ENCODE data around the gene KRT33A. TPM values are rescaled to one million over a fixed set of nuclear protein-coding genes. Genes with fewer than 3 reads are reported as not detected.
"Not testable (repeated sequence)": the region's sequence is repeated elsewhere in the genome, so short reads cannot be mapped to it uniquely, and the experiment has no call there.

KRT33A gene
- total RNA-seq (not detected), polyA plus RNA-seq (not detected)
- long read RNA-seq, donor 1: 0 reads
- long read RNA-seq, donor 2: 0 reads
- long read RNA-seq, donor 3: 0 reads

GRCh38 chr17:41350381-41350878, at the start of gene KRT33A:
Gene KRT33A, minus strand, starts transcription at chr17:41350828. Its CDS starts 61 bp downstream, at chr17:41350767.
- 85 to 88% methylated on average over 16 of the region's 16 CpGs for WGBS, 2 donors
- not testable (repeated sequence) for H3K4me1 ChIP-seq, DNase-seq, H3K36me3 ChIP-seq, ATAC-seq, H3K4me3 ChIP-seq, H3K27ac ChIP-seq, H3K9me3 ChIP-seq
- peaks cover 0 to 22% (median 9%) of the 10 kb centered on the region in 7 donors for H3K27me3 ChIP-seq
- intact Hi-C loops (cut with DNase I): loop anchor here in 1 of 10 donors (10.0 kb wide), 1 partner anchor 1756 kb away; no protein-coding TSS in a partner anchor

DNA sequence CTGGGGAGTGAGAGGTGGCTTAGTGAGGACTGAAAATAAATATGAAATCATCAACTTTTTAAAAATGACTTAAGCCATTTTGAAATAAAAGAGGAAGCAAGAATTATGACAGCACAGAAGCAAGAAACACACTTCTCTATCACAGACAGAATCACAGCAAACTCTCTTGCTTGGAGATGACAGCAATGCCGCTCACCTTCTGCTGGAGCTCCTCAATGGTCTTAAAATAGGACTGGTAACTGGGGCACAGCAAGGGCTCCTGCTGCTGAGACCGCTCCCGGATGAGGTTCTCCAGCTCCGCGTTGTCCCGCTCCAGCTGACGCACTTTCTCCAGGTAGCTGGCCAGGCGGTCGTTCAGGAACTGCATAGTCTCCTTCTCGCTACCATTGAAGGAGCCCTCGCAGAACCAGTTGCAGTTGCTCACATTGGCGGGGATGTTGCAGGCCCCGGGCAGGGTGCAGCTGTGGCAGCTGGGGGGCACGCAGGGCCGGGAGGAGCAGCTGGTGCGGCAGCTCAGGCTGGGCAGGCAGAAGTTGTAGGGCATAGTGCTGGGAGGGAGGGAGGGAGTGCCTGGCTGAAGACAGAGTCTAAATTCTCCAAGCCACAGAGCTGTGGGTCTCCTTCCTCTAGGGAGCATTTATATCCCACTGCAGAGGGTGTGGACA, 46.5 kb upstream of the KRT33A start, which contains the start of gene KRT31:
TSS of gene KRT31 (minus strand) at position 613 of the 665 bp plus-strand sequence. CDS start at position 544, 69 bp downstream.
- intact Hi-C loops (cut with DNase I): loop anchor here in 1 of 10 donors (10.0 kb wide), 1 partner anchor 58 kb away; no protein-coding TSS in a partner anchor
- ATAC-seq: no peak
- H3K4me3 ChIP-seq: no peak within 1 kb of the TSS

DNA sequence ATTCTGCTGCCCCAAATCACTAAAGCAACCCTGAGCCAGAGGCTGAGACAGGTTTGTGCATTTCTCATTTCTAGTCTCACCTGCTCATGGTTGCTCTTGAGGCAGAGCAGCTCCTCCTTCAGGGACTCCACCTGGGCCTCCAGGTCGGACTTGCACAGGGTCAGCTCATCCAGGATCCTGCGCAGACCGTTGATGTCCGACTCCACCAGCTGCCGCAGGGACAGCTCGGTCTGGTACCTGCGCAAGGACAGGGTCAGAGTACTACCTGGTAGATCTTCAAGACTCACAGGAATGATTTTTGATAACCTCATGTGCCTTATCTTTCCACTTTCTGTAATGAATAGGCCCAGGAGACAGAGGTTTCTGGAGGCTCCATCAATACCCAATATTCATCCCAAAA, 45.7 kb upstream of the KRT33A start:
- Histone ChIP-seq H3K27me3 (peaks cover 0 to 17% (median 0%) of the 10 kb centered on the region in 7 donors), H3K4me3 (no peak overlapping the region), H3K36me3 (no peaks in the 10 kb centered on the region), H3K9me3 (no peaks in the 10 kb centered on the region), H3K4me1 (peaks cover 0 to 16% (median 12%) of the 10 kb centered on the region in 9 donors), H3K27ac (no peak overlapping the region)
- no peak for ATAC-seq
- WGBS, 2 donors: 90 to 94% methylated on average over 7 of the region's 7 CpGs
- intact Hi-C loops (cut with DNase I): loop anchor here in 1 of 10 donors (10.0 kb wide), 1 partner anchor 58 kb away; no protein-coding TSS in a partner anchor
- no peak for DNase-seq
- TF ChIP-seq CTCF (IDR thresholded peaks at IDR 0.05): no peak

More for the DNA sequence above, 46.5 kb upstream of the KRT33A start, which contains the start of gene KRT31:
- no peak for TF ChIP-seq CTCF (IDR thresholded peaks at IDR 0.05)
- Histone ChIP-seq H3K9me3 (no peaks in the 10 kb centered on the region), H3K36me3 (no peaks in the 10 kb centered on the region), H3K27ac (no peak within 1 kb of the TSS), H3K27me3 (peaks cover 0 to 10% (median 0%) of the 10 kb centered on the region in 7 donors), H3K4me1 (peaks cover 0 to 16% (median 12%) of the 10 kb centered on the region in 9 donors)
- 89 to 94% methylated on average over 16 of the region's 16 CpGs for WGBS, 2 donors
- DNase-seq: no peak

DNA sequence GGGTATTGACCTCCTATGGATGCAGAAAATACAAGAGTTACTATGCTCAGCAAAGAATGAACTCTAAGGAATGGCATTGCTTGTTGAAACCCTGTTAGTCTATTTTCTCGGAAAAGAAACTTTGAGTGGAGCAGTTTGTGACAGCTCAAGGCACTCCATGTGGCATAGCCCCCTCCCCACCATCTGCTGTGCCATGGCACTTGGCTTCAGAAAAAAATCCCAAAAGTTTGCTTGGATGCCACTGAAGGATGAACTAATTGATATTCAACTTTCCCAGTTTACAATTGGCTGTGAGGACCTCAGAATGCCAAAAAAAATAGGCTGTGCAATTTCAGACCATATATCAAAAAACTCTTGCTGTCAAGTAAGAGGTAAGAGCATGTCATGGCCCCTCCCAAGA, 45.0 kb upstream of the KRT33A start:
- H3K36me3 ChIP-seq: no peaks in the 10 kb centered on the region
- 93 to 97% methylated on average over 1 of the region's 1 CpG for WGBS, 2 donors
- no peak overlapping the region for H3K27ac ChIP-seq
- peaks cover 0 to 16% (median 12%) of the 10 kb centered on the region in 9 donors for H3K4me1 ChIP-seq
- TF ChIP-seq CTCF (IDR thresholded peaks at IDR 0.05): no peak
- H3K9me3 ChIP-seq: no peaks in the 10 kb centered on the region
- no peak overlapping the region for H3K4me3 ChIP-seq
- ATAC-seq (no peak), DNase-seq (no peak)
- peaks cover 0 to 20% (median 0%) of the 10 kb centered on the region in 7 donors for H3K27me3 ChIP-seq
- intact Hi-C loops (cut with DNase I): loop anchor here in 1 of 10 donors (10.0 kb wide), 1 partner anchor 59 kb away; no protein-coding TSS in a partner anchor

GRCh38 chr17:41395044-41395443, 44.4 kb upstream of the KRT33A start:
- DNase-seq, ATAC-seq, H3K9me3 ChIP-seq, H3K4me3 ChIP-seq, H3K36me3 ChIP-seq, H3K27ac ChIP-seq: not testable (repeated sequence)
- H3K4me1 ChIP-seq: peaks cover 0 to 16% (median 12%) of the 10 kb centered on the region in 9 donors
- intact Hi-C loops (cut with DNase I): loop anchor here in 1 of 10 donors (10.0 kb wide), 1 partner anchor 60 kb away; no protein-coding TSS in a partner anchor
- WGBS, 2 donors: 86 to 89% methylated on average over 10 to 12 of the region's 12 CpGs
- peaks cover 0 to 22% (median 0%) of the 10 kb centered on the region in 7 donors for H3K27me3 ChIP-seq
